HepG2 (cell line): ENCODE data around the gene WWP2. TPM values are rescaled to one million over a fixed set of nuclear protein-coding genes. Genes with fewer than 3 reads are reported as not detected.

Experiments used
- ATAC-seq: fragments of 200-7000 bp; cut with Tn5 transposase; 3 replicates; pipeline ENCODE4 v1.9.1; 2020; ENCODE audit warnings: mild to moderate bottlenecking, moderate library complexity
- BruUV-seq: library from RNA; stranded (reverse); fragments of 400-500 nt; replicated peaks from 2 replicates; lab custom pipeline; 2021; lab: Mats Ljungman, UMichigan
- CTCF ChIA-PET: fragments of 300-600 bp; formaldehyde crosslinking; extraction: SDS; loops from one replicate; lab custom pipeline; 2021; ENCODE audit warnings: low total read pairs, inconsistent platforms, low intra/inter-chr PET ratio; lab: Yijun Ruan, JAX
- POLR2A ChIA-PET: fragments of 350-600 bp; sonication (Branson Sonifier 250); formaldehyde crosslinking; loops from one replicate; lab custom pipeline; 2020; ENCODE audit warnings: antibody characterized with exemption, inconsistent platforms; lab: Yijun Ruan, JAX
- DNase-seq: peaks from one replicate; pipeline ENCODE4 v3.0.0-alpha.2; 2015; ENCODE audit warnings: low spot score
- FAIRE-seq: peaks from 3 replicates; lab custom pipeline; 2011; peaks lifted over from hg19 to GRCh38; lab: Jason Lieb, UNC
- H2AFZ ChIP-seq: one replicate; pipeline ENCODE4 v1.6.1; 2011; ENCODE audit warnings: low read length, inconsistent platforms
- H3K27ac ChIP-seq: fragments of 300-600 bp; 3 replicates; pipeline ENCODE4 v1.8.0; 2011; ENCODE audit warnings: mixed run types, mild to moderate bottlenecking, mixed read lengths, low read length, inconsistent platforms; ENCODE audit not compliant: insufficient read depth; ENCODE audit errors: extremely low read length
- H3K27me3 ChIP-seq, 2 experiments: fragments of 200-600 bp in 1 of 2; 2 replicates in 1 of 2; 3 replicates in 1 of 2; pipeline versions ENCODE4 v1.6.0 to v1.8.0; 2011; ENCODE audit warnings: low read length in 2 of 2, mild to moderate bottlenecking in 2 of 2, moderate library complexity in 2 of 2, inconsistent platforms in 1 of 2; ENCODE audit not compliant: insufficient read depth in 2 of 2, control insufficient read depth in 1 of 2
- H3K36me3 ChIP-seq, 2 experiments: fragments of 200-600 bp in 1 of 2; replicated peaks in 1 of 2; 2 replicates in 1 of 2; 3 replicates in 1 of 2; pipeline versions ENCODE4 v1.5.1 to v1.8.0; 2011; ENCODE audit warnings: low read length in 2 of 2, inconsistent platforms in 1 of 2; ENCODE audit not compliant: insufficient read depth in 2 of 2, control insufficient read depth in 1 of 2
- H3K4me1 ChIP-seq: 2 replicates; pipeline ENCODE4 v1.5.1; 2012; ENCODE audit warnings: low read length, inconsistent platforms; ENCODE audit not compliant: insufficient read depth
- H3K4me2 ChIP-seq: 2 replicates; pipeline ENCODE4 v1.6.0; 2011; ENCODE audit warnings: low read depth, low read length, inconsistent platforms
- H3K4me3 ChIP-seq, 3 experiments: fragments of 200-600 bp in 1 of 3; sonication (generic), shearing (Covaris generic) in 1 of 3; replicated peaks in 1 of 3; 2 replicates each; pipeline ENCODE4 v1.5.1; 2011 to 2016; ENCODE audit warnings: low read length in 3 of 3, inconsistent platforms in 2 of 3, low read depth in 2 of 3, mild to moderate bottlenecking in 2 of 3, control low read depth in 1 of 3, mixed read lengths in 1 of 3; ENCODE audit not compliant: insufficient read depth in 1 of 3
- H3K79me2 ChIP-seq: one replicate; pipeline ENCODE4 v1.6.1; 2011; ENCODE audit warnings: low read length, inconsistent platforms; ENCODE audit not compliant: insufficient read depth
- H3K9ac ChIP-seq: 2 replicates; pipeline ENCODE4 v1.6.0; 2011; ENCODE audit warnings: mild to moderate bottlenecking, low read depth, low read length, inconsistent platforms; ENCODE audit not compliant: insufficient read depth
- H3K9me3 ChIP-seq: 2 replicates; pipeline ENCODE4 v1.5.1; 2012; ENCODE audit warnings: mild to moderate bottlenecking, low read length
- H4K20me1 ChIP-seq: 2 replicates; pipeline ENCODE4 v1.6.0; 2011; ENCODE audit warnings: inconsistent platforms, mild to moderate bottlenecking, low read length, moderate library complexity; ENCODE audit not compliant: insufficient read depth
- DR1 ChIP-seq: sonication (generic); formaldehyde crosslinking; IDR thresholded peaks from 2 replicates; pipeline ENCODE4 v1.8.0; 2021; ENCODE audit warnings: mild to moderate bottlenecking, missing genetic modification reagents, inconsistent platforms
- MIER2 ChIP-seq: IDR thresholded peaks from 2 replicates; pipeline ENCODE4 v1.6.1; 2016; ENCODE audit warnings: missing biosample characterization, missing genetic modification reagents
- MTA1 ChIP-seq: sonication (generic); formaldehyde crosslinking; IDR thresholded peaks from 2 replicates; pipeline ENCODE4 v1.4.0; 2020; ENCODE audit warnings: missing genetic modification reagents, mild to moderate bottlenecking, borderline replicate concordance
- SOX13 ChIP-seq, 3 experiments: fragments of 450-650 bp in 1 of 3; sonication (generic) in 1 of 3; formaldehyde crosslinking in 1 of 3; IDR thresholded peaks in 2 of 3; conservative IDR thresholded peaks in 1 of 3; 2 replicates each; pipeline versions ENCODE4 v1.5.0 to v1.6.1; 2016 to 2020; ENCODE audit warnings: antibody characterized with exemption in 1 of 3, mild to moderate bottlenecking in 1 of 3, missing compliant biosample characterization in 1 of 3, missing genetic modification reagents in 1 of 3, moderate library complexity in 1 of 3
- ZBTB37 ChIP-seq: sonication (generic); formaldehyde crosslinking; IDR thresholded peaks from 2 replicates; pipeline ENCODE4 v1.4.0; 2020; ENCODE audit warnings: mild to moderate bottlenecking, missing genetic modification reagents
- ZNF331 ChIP-seq: sonication (generic); formaldehyde crosslinking; IDR thresholded peaks from 2 replicates; pipeline ENCODE4 v1.4.0; 2020; ENCODE audit warnings: missing genetic modification reagents
- ZNF562 ChIP-seq: sonication (generic); formaldehyde crosslinking; IDR thresholded peaks from 2 replicates; pipeline ENCODE4 v1.8.0; 2022; ENCODE audit warnings: missing genetic modification reagents, borderline replicate concordance
- WGBS: methylation state at CpG from one replicate; pipeline ENCODE4 v1.1.6; 2017; ENCODE audit warnings: low lambda C conversion rate; 5-methylcytosine and 5-hydroxymethylcytosine counted together
- in situ Hi-C: cut with HindIII; loops from 2 replicates; pipeline ENCODE4 v1.10.0; 2017; ENCODE audit warnings: low pct_unique_long_range_greater_than_20kb; ENCODE audit not compliant: extremely low pct_ligation_motif_present
- intact Hi-C: fragments of 100-400 bp; cut with micrococcal nuclease; formaldehyde crosslinking; loops from one replicate; pipeline ENCODE4 v1.10.0; 2022; ENCODE audit not compliant: unreplicated experiment
- polyA plus RNA-seq, 8 experiments: library from polyadenylated mRNA; depleted of rRNA in 3 of 8; stranded (reverse) in 7 of 8; unstranded in 1 of 8; fragments of >200 nt; fragmentation: Illumina TruSeq in 4 of 8; extraction: Trizol in 4 of 8; gene quantifications; 2 replicates each; pipeline versions ENCODE4 v1.2.1 to v1.2.3, GENCODE V29; 2011 to 2016; ENCODE audit warnings: low read depth in 4 of 8, missing spikeins in 1 of 8, mixed read lengths in 1 of 8; ENCODE audit not compliant: insufficient read depth in 1 of 8
- total RNA-seq, 5 experiments: library from RNA; depleted of rRNA; stranded (reverse); fragments of >200 nt; fragmentation: Illumina TruSeq; extraction: Trizol; gene quantifications; 2 replicates each; pipeline ENCODE4 v1.2.3, GENCODE V29; 2016; ENCODE audit warnings: low read depth in 1 of 5
- TF ChIP-seq, protein P1 (sequence below), 2 experiments: sonication (generic) in 1 of 2; formaldehyde crosslinking in 1 of 2; IDR thresholded peaks; 2 replicates each; pipeline versions ENCODE4 v1.4.0 to v1.6.1; 2018 to 2020; ENCODE audit warnings: missing genetic modification reagents in 2 of 2, borderline replicate concordance in 1 of 2, low read depth in 1 of 2, mild to moderate bottlenecking in 1 of 2, missing biosample characterization in 1 of 2

WWP2 gene
- total and polyA plus RNA-seq, 2 of the 13 experiments (the other 11 are each of a cell fraction or from before 2014, with no cell fraction given): 11.4 to 28.2 TPM

GRCh38 chr16:69909043-69909442 is 146.9 kb downstream of the WWP2 start (continued):
- TF ChIP-seq ZBTB37 (CRISPR knock-in tag) (no peak), ZNF331 (no peak)
- TF ChIP-seq, all 625 proteins: peak for 0

DNA sequence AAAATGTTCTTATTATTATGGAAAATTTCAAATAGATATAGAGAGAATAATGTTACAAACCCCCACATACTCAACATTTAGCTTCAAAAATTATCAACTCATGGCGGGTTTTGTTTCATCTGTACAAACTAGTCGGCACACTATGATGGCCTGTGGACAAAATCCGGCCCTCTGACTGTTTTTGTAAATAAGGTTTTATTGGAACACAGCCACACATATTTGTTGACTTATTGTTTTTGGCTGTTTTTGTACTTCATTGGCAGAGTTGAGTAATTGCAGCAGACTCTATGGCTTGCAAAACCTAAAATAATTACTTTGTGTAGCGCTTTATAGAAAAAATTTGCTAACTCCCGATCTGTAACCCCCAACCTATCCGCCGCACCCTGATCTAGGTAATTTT is 147.6 kb downstream of the WWP2 start:
- Histone ChIP-seq H3K4me2 (no peak overlapping the region), H3K27me3 (no peaks in the 10 kb centered on the region), H2AFZ (no peak overlapping the region), H3K36me3 (peaks cover 12 to 20% of the 10 kb centered on the region in 2 experiments), H3K9ac (no peak overlapping the region), H4K20me1 (no peaks in the 10 kb centered on the region), H3K27ac (no peak overlapping the region), H3K4me1 (no peaks in the 10 kb centered on the region)
- POLR2A ChIA-PET: no interaction called here
- no peak for DNase-seq
- 95% methylated on average over 7 of the region's 7 CpGs for WGBS
- in situ Hi-C loops (no loop called here), intact Hi-C loops (no loop called here)
- ATAC-seq: no peak
- no peak for FAIRE-seq
- TF ChIP-seq DR1 (CRISPR knock-in tag) (no peak), ZNF562 (no peak), MIER2 (CRISPR knock-in tag) (no peak), SOX13 (IDR thresholded peaks at IDR 0.05) (no peak), SOX13 (CRISPR knock-in tag; conservative IDR thresholded peaks at IDR 0.05 in 1 of 2, IDR thresholded peaks at IDR 0.05 in 1 of 2) (no peak), MTA1 (CRISPR knock-in tag) (no peak)
- TF ChIP-seq, protein P1, sequence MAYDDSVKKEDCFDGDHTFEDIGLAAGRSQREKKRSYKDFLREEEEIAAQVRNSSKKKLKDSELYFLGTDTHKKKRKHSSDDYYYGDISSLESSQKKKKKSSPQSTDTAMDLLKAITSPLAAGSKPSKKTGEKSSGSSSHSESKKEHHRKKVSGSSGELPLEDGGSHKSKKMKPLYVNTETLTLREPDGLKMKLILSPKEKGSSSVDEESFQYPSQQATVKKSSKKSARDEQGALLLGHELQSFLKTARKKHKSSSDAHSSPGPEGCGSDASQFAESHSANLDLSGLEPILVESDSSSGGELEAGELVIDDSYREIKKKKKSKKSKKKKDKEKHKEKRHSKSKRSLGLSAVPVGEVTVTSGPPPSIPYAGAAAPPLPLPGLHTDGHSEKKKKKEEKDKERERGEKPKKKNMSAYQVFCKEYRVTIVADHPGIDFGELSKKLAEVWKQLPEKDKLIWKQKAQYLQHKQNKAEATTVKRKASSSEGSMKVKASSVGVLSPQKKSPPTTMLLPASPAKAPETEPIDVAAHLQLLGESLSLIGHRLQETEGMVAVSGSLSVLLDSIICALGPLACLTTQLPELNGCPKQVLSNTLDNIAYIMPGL (CRISPR knock-in tag; IDR thresholded peaks at IDR 0.05; ENCODE audit: borderline replicate concordance in 1 of 2, low read depth in 1 of 2): no peak
- TF ChIP-seq, all 625 proteins: peak for 0
- CTCF ChIA-PET: no interaction called here
- TSS peak; percentile 27 for BruUV-seq
- Histone ChIP-seq H3K9me3 (no peaks in the 10 kb centered on the region), H3K4me3 (no peak overlapping the region), H3K79me2 (no peaks in the 10 kb centered on the region)
